Calu3 (cell line): ENCODE results near the gene KCNH2. TPM values are rescaled to one million over a fixed set of nuclear protein-coding genes. Genes with fewer than 3 reads are reported as not detected.

ENCODE experiments used
- BruUV-seq: library from RNA; stranded (reverse); fragments of 400-500 nt; replicated peaks from 2 replicates; lab custom pipeline; 2021; lab: Mats Ljungman, UMichigan
- CTCF ChIA-PET: fragments of 300-600 bp; sonication (Branson Sonifier 250); formaldehyde crosslinking; loops from one replicate; lab custom pipeline; 2022; ENCODE audit warnings: antibody characterized with exemption; lab: Charles Lee
- DNase-seq: peaks from one replicate; pipeline ENCODE4 v3.0.0; 2022
- H3K27ac Mint-ChIP-seq: one replicate; pipeline ENCODE4 v1.8.0; 2022; ENCODE audit warnings: mixed read lengths; ENCODE audit not compliant: unreplicated experiment
- H3K27me3 Mint-ChIP-seq: one replicate; pipeline ENCODE4 v1.8.0; 2022; ENCODE audit warnings: mixed read lengths; ENCODE audit not compliant: unreplicated experiment
- H3K36me3 Mint-ChIP-seq: one replicate; pipeline ENCODE4 v1.8.0; 2022; ENCODE audit warnings: mild to moderate bottlenecking, moderate library complexity, mixed read lengths; ENCODE audit not compliant: insufficient read depth, unreplicated experiment
- H3K4me1 Mint-ChIP-seq: one replicate; pipeline ENCODE4 v1.8.0; 2022; ENCODE audit warnings: mild to moderate bottlenecking, low read depth, mixed read lengths; ENCODE audit not compliant: unreplicated experiment
- H3K4me3 Mint-ChIP-seq: one replicate; pipeline ENCODE4 v1.8.0; 2022; ENCODE audit warnings: mild to moderate bottlenecking, low read depth, moderate library complexity, mixed read lengths; ENCODE audit not compliant: unreplicated experiment
- H3K9me3 Mint-ChIP-seq: one replicate; pipeline ENCODE4 v1.8.0; 2022; ENCODE audit warnings: low read depth, mixed read lengths; ENCODE audit not compliant: unreplicated experiment
- CTCF ChIP-seq: fragments of 200-600 bp; IDR thresholded peaks from one replicate; pipeline ENCODE4 v1.8.0; 2022; ENCODE audit warnings: antibody characterized with exemption; ENCODE audit not compliant: unreplicated experiment
- intact Hi-C: fragments of 100-400 bp; cut with micrococcal nuclease; formaldehyde crosslinking; loops from one replicate; pipeline ENCODE4 v1.10.0; 2022; ENCODE audit not compliant: unreplicated experiment
- total RNA-seq: library from RNA; stranded (reverse); gene quantifications from 2 replicates; pipeline ENCODE4 v1.2.3, GENCODE V29; 2022

KCNH2 gene
- total RNA-seq, 1 experiment from 2014 or later: 0.45 TPM

GRCh38 chr7:150977382-150978125, 567 bp downstream of the KCNH2 start:
- TF ChIP-seq CTCF: no peak
- Mint-ChIP-seq H3K36me3 (peaks cover 10% of the 10 kb centered on the region), H3K27me3 (peaks cover 76% of the 10 kb centered on the region), H3K4me3 (peak overlapping the region; percentile 61), H3K27ac (no peak overlapping the region), H3K4me1 (peaks cover 8% of the 10 kb centered on the region), H3K9me3 (no peaks in the 10 kb centered on the region)
- DNase-seq: no peak
- intact Hi-C loops: no loop called here
- CTCF ChIA-PET: no interaction called here
- no TSS peak for BruUV-seq

- H3K9me3 Mint-ChIP-seq: no peaks in the 10 kb centered on the region
- DNase-seq: no peak
- no peak overlapping the region for H3K27ac Mint-ChIP-seq
- intact Hi-C loops: no loop called here
- H3K4me1 Mint-ChIP-seq: peaks cover 8% of the 10 kb centered on the region
- peaks cover 76% of the 10 kb centered on the region for H3K27me3 Mint-ChIP-seq
- peak overlapping the region; percentile 61 for H3K4me3 Mint-ChIP-seq
- TF ChIP-seq CTCF: no peak
- H3K36me3 Mint-ChIP-seq: peaks cover 10% of the 10 kb centered on the region
- CTCF ChIA-PET: interaction anchor here (0.6 kb wide), 1 partner anchor 10 kb away, joined by 4 read pairs; no protein-coding TSS in a partner anchor
- BruUV-seq: no TSS peak
These were observed 1.4 kb downstream of the KCNH2 start for GRCh38 chr7:150976529-150977381.

GRCh38 chr7:150975536-150976319, 2.4 kb downstream of the KCNH2 start:
- Mint-ChIP-seq H3K27ac (no peak overlapping the region), H3K4me3 (peak overlapping the region; percentile 79), H3K4me1 (peaks cover 8% of the 10 kb centered on the region), H3K36me3 (peaks cover 12% of the 10 kb centered on the region), H3K27me3 (peaks cover 76% of the 10 kb centered on the region), H3K9me3 (no peaks in the 10 kb centered on the region)
- BruUV-seq: no TSS peak
- no peak for DNase-seq
- intact Hi-C loops: no loop called here
- no peak for TF ChIP-seq CTCF
- CTCF ChIA-PET: no interaction called here
